ENCODE results near the gene IPO4.
"Not testable (repeated sequence)": the region's sequence is repeated elsewhere in the genome, so short reads cannot be mapped to it uniquely, and the experiment has no call there.

DNA sequence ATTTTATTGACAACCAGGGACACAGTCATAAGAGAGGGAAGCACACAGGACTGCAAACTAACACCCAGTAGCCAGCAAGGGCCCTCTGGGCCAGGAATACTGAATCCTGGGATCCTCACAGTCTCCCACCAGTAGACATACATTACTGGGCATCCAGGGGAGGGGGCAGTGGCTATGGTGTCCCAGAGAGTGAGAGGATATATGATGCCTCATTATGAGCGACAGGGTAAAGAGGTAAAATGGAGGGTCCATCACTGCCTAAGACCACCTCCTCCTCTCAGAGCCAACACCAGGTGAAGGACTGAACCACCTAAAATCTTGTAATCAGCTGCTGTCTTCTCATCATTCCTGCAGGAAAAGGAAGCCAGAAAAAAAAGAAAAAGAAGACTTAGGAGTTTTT, 28.3 kb upstream of the IPO4 start:
- TF ChIP-seq, protein P1, sequence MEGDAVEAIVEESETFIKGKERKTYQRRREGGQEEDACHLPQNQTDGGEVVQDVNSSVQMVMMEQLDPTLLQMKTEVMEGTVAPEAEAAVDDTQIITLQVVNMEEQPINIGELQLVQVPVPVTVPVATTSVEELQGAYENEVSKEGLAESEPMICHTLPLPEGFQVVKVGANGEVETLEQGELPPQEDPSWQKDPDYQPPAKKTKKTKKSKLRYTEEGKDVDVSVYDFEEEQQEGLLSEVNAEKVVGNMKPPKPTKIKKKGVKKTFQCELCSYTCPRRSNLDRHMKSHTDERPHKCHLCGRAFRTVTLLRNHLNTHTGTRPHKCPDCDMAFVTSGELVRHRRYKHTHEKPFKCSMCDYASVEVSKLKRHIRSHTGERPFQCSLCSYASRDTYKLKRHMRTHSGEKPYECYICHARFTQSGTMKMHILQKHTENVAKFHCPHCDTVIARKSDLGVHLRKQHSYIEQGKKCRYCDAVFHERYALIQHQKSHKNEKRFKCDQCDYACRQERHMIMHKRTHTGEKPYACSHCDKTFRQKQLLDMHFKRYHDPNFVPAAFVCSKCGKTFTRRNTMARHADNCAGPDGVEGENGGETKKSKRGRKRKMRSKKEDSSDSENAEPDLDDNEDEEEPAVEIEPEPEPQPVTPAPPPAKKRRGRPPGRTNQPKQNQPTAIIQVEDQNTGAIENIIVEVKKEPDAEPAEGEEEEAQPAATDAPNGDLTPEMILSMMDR (IDR thresholded peaks at IDR 0.05) = not testable (repeated sequence)
- TF ChIP-seq POLR2AphosphoS5, POLR2A (IDR thresholded peaks at IDR 0.05): not testable (repeated sequence)
